Hematopoietic multipotent progenitor cell (in vitro differentiated cells): ENCODE measurements around the gene HIP1. TPM values are rescaled to one million over a fixed set of nuclear protein-coding genes. Genes with fewer than 3 reads are reported as not detected.
A peak's percentile ranks its signal among the peaks of the same experiment; 100 is the strongest.
"Not testable (repeated sequence)": the region's sequence is repeated elsewhere in the genome, so short reads cannot be mapped to it uniquely, and the experiment has no call there.

Experiments used
- DNase-seq, 3 donors: peaks; one replicate each; pipeline ENCODE4 v3.0.0-alpha.2; 2011 to 2015; ENCODE audit warnings: low read depth in 2 of 3, low spot score in 2 of 3
- total RNA-seq: library from RNA; depleted of rRNA; stranded (reverse); fragments of >200 nt; gene quantifications from one replicate; pipeline ENCODE4 v1.2.3, GENCODE V29; 2012

Gene HIP1
- total RNA-seq, 1 donor: 19.4 TPM

DNA sequence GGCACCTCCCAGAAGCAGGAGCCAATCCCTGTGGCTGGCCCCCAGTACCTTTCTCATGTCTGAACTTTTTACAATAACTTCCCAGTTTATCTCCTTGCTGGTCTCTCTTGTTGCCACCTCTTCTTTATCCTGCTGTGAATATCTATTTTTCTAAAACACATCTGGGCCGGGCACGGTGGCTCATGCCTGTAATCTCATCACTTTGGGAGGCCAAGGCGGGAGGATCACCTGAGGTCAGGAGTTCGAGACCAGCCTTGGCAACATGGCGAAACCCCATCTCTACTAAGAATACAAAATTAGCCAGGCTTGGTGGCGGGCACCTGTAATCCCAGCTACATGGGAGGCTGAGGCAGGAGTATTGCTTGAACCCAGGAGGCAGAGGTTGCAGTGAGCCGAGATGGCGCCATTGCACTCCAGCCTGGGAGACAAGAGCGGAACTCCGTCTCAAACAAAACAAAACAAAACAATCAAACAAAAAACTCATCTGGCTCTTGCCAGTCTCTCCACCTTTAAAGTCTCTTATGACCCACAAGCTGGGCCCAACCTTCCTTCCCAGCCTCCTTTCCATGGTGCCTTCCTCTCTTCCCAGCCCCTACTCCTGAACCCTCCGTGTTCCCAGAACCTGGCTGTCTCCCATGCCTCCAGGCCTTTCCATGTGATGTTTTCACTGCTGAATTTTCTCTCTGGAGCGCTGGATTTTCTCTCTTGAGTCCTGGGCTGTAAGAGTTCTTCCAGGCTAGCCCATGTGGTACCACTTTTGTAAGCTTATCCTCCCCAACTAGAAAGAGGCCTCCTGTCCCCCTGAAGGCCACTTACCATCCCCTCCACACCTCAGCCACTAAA lies 51.3 kb downstream of the HIP1 start:
- no peak for DNase-seq

DNA sequence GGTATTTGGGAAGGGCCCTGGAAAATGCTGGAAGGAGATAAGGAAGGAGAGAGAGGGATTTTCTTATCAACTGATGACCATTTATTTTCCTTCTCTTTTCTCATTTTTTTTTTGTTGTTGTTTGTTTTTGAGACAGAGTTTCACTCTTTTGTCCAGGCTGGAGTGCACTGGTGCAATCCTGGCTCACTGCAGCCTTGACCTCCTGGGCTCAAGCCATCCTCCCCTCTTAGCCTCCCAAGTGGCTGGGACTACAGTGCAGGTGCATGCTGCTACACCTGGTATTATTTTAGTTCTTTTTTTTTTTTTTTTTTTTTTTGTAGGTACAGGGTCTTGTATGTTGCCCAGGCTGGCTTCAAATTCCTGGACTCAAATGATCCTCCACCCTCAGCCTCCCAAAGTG lies 52.2 kb downstream of the HIP1 start:
- no peak for DNase-seq

DNA sequence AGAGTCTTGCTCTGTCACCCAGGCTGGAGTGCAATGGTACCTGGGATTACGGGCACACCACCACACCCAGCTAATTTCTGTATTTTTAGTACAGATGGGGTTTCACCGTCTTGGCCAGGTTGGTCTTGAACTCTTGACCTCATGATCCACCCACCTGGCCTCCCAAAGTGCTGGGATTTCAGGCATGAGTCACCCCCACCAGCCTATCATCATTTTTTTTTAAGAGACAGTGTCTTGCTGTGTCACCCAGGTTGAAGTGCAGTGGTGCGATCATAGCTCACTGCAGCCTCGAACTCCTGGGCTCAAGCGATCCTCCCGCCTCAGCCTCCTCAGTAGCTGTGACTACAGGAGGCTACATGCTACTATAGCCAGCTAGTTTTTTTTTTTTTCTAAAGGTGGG lies 56.7 kb downstream of the HIP1 start:
- DNase-seq: not testable (repeated sequence)

DNA sequence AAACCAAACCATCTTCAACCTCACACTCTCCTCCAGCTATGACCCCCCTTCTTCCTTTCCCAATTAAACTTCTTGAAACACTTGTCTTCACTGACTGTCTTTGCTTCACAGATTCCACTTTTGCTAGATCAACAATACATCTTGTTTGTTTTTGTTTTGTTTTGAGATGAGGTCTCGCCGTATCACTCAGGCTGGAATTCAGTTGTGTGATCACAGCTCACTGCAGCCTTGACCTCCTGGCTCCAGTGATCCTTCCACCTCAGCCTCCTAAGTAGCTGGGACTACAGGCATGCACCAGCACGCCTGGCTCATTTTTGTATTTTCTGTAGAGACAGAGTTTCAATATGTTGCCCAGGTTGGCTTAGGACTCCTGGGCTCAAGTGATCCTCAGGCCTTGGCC lies 59.7 kb downstream of the HIP1 start:
- DNase-seq: no peak

DNA sequence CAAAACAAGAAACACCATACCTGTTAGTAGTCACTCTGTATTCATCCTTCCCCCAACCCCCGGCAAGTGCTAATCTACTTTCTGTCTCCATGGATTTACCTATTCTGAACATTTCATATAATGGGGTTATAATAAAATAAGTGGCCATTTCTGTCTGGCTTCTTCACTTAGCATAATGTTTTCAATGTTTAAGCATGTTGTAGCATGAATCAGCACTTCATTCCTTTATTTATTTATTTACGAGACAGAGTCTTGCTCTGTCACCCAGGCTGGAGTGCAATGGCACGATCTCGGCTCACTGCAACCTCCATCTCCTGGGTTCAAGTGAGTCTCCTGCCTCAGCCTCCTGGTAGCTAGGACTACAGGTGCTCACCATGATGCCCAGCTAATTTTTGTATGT lies 69.2 kb downstream of the HIP1 start:
- DNase-seq: no peak

DNA sequence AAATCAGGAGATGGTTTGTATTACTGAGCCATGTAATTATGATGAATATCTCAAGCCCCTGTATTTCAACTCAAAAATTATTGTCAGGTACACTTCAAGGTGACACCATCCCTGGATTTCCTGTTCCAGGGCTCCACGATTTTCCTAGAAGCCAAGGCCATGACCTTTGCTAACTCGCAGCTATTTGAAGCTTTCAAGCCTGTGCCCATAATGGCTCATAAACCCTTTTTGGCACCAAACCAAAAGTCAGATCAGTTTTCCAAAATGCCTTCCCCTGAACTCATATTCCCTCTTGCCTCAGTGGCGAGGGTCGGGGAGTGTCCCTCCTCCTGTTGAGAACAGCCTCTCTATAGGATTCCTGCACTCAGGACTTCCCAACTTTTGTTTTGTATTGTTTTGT lies 70.8 kb downstream of the HIP1 start:
- DNase-seq: no peak

DNA sequence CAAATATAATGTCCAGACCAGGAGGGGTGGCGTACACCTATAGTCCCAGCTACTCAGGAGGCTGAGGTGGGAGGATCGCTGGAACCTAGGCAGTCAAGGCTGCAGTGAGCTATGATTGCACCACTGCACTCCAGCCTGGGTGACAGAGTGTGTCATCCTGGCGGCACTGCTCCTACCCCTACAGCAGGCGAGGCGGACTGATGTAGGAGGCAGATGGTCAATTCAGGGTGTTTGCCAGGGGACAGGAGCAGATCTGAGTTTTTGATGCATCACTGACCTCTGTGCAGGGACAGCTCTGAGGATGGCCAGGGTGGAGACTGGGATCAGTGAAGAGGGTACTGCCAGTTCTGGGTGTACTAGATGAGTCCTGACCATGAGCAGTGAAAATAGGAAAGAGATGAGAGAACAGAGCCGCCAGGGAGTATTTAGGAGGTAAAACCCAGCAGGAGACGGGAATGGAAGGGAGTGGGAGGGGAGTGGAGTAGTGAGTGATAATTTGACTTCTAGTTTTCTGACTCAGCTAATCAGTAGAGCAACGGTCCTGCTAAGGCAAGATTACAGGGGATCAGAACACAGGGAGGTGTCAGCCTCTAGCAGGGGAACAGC lies 75.3 kb downstream of the HIP1 start:
- DNase-seq: no peak

DNA sequence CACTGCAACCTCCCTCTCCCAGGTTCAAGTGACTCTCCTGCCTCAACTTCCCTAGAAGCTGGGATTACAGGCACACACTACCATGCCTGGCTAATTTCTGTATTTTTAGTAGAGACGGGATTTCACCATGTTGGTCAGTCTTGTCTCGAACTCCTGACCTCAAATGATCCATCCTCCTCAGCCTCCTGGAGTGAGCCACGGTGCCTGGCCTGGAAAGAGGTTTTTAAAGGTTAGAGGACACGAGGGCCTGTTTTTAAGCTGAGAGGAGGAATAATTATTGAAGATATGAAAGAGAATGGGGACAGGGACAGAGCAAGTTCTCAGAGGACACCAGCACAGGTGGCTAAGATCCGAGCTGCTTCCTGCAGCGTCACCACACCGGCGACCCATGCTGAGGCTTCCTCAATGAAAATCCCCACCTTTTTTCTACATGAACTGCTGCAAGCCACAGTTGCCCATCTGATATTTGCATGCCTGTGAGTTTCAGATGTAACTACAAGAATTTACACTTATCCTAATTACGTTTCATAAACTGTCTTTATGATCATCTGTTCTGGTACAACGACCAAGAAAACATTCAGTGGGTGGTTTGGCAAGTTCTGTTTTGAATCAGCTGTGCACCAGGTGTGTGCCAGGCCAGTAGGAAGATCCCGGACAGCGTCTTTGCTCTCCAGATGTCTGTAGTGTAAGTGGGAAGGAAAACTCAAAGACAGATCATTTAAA lies 76.0 kb downstream of the HIP1 start:
- DNase-seq: no peak

DNA sequence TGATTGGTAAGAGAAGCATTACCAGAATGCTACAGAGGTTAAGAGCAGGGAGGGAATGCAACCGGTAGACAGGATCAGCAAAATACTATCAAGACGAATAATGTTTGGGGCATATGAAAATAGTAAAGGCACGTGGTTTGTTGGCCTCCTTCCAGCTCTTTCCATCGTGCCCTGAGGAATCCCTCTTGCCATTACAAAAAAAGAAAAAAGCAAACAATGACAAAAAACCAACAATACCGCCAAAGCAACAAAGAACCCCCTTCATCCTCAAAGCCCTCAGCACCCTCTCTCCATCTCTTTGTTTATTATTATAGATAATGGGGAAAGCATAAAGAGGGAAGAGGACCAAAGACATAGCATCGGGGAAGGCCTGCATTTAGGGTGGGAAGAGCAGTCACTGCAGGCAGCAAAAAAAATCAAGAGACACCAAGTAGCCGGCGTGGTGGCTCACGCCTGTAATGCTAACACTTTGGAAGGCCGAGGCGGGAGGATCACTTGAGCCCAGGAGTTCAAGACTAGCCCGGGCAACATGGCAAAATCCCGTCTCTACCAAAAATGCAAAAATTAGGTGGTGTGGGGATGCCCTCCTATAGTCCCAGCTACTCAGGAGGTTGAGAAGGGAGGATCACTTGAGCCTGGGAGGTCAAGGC lies 78.0 kb downstream of the HIP1 start:
- no peak for DNase-seq

DNA sequence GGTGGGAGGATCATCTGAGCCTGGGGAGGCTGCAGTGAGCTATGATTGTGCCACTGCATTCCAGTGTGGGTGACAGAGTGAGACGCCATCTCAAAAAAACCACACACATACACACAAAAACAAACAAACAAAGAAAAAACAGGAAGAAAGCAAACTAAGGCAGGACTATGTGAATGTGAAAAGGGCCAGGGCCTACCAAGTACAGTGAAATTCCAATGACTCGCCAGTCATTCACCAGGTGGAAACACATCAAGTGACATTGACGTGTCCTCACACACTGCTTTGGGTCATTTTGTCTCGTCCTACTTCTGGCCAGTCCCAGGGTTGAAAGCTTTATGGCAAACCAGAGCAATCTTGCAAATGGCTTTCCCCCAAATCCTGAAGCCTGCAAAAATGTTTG lies 79.9 kb downstream of the HIP1 start:
- DNase-seq: no peak

DNA sequence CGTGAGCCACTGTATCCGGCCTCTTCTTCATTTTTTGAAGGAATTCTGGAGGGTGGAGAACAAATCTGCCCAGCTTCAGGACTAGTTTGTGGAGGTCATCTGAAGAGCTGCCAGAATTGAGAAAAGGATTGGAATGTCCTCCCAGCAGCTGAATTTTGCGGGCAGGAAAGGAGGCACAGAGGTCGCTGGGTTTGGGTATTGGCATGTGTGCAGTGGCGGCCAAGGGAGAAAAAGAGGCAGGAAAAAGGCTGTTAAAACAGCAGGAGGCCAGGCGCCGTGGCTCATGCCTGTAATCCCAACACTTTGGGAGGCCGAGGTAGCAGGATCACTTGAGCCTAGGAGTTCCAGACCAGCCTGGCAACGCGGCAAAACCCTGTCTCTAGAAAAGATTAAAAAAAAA lies 80.4 kb downstream of the HIP1 start:
- DNase-seq: no peak

DNA sequence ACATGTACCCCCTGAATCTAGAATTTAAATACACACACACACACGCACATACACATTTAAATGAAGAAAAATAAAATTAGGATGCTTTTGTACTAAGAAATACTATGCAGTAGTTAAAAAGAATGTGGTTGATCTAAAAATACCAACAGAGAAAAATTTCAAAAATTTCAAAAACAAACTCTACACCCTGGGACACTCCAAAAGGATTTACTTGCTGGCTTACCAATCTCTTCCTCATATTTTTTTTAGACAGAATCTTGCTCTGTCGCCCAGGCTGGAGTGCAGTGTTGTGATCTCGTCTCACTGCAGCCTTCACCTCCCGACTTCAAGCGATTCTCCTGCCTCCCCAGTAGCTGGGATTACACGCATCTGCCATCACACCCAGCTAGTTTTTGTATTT lies 80.9 kb downstream of the HIP1 start:
- DNase-seq: no peak

DNA sequence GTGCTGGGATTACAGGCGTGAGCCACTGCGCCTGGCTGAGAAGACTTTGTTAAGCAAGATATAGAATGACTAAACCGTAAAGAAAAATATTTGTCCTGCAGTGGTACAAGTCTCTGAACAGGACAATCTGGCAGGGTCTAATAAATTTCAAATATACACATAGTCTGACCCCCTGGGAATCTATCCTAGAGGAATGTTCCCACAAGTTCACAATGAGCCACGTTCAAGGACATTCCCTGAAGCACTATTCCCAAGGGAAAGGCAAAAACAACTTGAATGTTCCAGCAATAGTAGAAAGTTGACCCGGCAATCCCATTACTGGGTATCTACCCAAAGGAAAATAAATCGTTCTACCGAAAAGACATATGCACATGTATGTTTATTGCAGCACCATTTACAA lies 82.0 kb downstream of the HIP1 start:
- no peak for DNase-seq

DNA sequence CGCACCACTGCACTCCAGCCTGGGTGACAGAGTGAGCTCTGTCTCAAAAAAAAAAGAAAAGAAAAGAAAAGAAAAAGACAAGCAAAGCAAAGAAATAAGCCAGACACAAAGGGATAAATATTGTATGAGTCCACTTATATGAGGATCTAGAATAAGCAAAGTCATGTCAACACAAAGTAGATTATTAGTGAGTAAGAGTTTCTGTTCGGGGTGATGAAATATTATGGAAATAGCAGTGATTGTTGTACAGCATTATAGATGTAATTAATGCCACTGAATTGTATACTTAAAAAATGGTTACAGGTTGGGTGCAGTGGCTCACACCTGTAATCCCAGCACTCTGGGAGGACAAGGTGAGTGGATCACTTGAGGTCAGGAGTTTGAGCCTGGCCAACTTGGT lies 83.2 kb downstream of the HIP1 start:
- DNase-seq: no peak

DNA sequence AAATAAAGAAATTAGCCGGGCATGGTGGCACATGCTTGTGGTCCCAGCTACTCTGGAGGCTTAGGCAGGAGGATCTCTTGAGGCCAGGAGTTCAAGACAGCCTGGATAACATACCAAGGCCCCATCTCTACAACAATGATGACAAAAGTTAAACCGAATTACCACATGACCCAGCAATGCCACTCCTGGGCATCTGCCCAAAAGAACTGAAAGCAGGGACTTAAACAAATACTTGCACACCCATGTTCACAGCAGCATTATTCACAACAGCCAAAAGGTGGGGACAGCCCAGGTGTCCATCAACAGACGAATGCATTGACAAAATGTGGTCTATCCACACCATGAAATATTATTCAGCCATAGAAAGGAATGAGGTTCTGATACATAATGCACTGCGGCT lies 83.9 kb downstream of the HIP1 start:
- DNase-seq: no peak

DNA sequence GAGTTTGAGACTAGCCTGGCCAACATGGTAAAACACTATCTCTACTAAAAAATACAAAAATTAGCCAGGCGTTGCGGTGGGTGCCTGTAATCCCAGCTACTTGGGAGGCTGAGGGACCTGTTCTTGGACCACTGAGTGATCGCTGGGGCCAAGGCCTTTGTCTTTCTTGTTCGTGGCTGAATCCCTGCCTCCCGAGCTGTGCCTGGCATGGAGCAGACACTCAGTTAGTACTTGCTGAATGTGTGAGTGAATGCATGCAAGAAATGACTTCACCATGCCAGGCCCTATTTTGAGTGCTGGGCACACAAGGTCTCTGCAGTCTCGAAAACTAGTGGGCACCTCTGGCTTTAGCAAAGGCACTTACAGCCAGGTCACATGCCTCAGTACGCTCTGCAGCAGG lies 85.1 kb downstream of the HIP1 start:
- DNase-seq: no peak

DNA sequence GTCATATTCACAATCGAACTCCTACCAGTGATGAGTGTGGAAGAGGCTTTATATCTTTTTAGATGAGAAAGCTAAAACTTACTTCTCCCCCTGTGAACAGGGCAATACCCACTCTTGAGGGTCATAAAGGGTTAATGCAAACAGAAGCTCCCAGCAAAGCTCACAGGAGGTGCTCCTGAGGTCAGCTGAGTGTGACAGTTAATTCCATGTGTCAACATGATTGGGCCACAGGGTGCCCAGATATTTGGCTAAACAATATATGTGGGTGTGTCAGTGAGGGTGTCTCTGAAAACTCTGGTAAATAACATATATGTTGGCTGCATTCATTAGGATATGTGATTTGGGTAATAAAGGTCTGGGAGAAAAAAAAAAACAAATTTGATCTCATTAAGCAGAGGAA lies 86.0 kb downstream of the HIP1 start:
- DNase-seq: no peak

DNA sequence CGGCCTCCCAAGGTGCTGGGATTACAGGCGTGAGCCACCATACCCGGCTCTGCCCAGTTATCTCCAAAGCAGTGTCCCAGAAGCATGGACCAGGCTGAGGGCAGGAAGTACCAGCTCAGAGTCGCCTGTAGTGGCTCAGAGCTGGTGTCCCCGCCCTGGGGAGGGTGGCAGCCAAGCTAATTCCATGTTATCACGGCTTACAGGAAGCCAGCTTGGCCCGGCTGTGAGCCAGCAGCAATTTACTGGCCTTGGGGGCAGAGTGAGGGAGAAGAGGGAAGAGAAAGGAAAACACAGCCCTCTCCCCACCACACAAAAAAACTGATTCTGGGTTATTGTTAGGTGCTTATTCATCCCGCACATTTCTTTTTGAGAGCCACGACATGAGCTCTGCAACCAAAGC lies 88.1 kb downstream of the HIP1 start:
- peak in 2 of 3 donors; percentile 57 to 80 for DNase-seq

DNA sequence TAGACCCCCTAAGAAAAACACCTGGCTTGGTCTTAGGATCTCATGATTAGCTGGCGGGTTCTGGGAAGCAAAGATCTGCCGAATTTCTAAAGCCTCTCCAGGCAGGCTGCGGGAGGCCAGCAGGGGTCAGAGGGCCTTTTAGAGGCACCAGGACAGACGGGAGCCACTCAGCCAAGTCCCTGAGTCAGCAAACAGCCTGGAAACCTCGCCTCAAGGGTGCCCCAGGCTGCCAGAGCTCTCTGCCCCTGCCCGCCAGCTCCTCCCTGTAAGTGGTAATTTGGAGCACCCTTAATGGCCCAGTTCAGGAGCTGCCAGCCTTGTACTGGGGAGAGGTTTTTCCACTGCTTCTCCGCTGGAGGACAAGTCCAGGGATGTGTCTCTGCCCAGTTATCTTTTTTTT lies 88.7 kb downstream of the HIP1 start:
- DNase-seq: no peak

DNA sequence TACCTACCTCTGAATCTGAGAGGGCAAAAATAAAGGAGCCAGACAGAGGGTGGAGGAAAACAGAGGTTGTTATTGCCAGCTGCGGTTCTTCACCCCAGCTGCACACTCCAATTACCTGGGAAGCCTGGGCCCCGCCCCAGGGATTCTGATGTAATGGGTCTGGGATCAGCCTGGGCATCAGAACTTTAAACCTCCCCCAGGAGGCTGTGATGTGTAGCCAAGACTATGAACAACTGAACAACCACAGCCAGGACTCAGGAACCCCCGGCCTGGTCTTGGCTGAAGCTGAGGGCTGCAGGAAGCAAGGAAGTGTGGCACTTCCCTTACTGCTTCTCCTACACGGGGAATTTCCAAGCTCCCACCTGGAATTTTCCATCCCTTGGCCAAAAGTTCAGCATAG lies 89.3 kb downstream of the HIP1 start:
- no peak for DNase-seq

DNA sequence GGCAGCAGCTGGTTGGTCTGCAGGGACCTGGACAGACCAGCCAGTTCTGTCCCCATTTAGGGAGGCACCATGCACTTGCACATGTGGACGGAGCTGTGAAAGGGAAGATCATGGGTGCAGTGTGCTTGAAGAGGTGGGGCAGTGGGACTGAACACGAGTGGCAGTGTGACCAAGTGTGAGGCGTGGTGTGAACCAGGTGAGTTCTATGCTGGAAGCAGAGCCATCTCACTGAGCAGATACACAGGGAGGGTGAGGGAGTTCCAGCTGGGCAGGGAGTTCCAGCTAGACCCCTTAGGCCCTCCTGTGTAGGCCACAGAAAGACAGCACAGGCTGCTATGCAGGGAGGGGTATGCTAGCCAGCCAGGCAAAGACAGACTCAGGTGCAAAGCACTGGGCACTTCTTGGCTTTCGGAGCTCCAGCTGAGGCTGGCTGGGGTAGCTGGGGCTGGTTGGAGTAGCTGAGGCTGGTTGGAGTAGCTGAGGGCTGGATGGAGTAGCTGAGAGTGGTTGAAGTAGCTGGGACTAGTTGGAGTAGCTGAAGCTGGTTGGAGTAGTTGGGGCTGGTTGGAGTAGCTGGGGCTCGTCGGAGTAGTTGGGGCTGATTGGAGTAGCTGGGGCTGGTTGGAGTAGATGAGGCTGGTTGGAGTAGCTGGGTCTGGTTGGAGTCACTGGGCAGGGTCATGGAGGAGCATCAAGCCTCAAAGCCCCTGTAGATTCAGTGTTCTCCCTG lies 90.9 kb downstream of the HIP1 start:
- no peak for DNase-seq
